HG02840 (cell line): ENCODE measurements around the gene SPINT2.

ENCODE experiments used
- ATAC-seq: cut with Tn5 transposase; IDR thresholded peaks from one replicate; pipeline ENCODE4 v1.9.1; 2021; ENCODE audit warnings: mild to moderate bottlenecking, moderate library complexity, moderate number of reproducible peaks; ENCODE audit not compliant: unreplicated experiment, low FRiP score

SPINT2 gene

DNA sequence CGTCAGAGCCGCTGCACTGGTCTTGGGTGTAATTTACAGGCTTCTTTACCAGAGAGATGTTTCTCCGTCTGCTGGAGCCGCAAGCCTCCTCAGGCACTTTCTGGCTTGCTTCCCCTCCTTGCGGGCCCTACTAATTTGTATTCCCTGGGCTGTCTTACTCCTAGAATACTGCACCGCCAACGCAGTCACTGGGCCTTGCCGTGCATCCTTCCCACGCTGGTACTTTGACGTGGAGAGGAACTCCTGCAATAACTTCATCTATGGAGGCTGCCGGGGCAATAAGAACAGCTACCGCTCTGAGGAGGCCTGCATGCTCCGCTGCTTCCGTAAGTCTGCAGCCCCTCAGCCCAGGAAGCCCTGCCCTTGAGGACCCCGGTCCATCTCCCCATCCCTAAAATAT is 25.6 kb downstream of the SPINT2 start:
- ATAC-seq, result no peak

DNA sequence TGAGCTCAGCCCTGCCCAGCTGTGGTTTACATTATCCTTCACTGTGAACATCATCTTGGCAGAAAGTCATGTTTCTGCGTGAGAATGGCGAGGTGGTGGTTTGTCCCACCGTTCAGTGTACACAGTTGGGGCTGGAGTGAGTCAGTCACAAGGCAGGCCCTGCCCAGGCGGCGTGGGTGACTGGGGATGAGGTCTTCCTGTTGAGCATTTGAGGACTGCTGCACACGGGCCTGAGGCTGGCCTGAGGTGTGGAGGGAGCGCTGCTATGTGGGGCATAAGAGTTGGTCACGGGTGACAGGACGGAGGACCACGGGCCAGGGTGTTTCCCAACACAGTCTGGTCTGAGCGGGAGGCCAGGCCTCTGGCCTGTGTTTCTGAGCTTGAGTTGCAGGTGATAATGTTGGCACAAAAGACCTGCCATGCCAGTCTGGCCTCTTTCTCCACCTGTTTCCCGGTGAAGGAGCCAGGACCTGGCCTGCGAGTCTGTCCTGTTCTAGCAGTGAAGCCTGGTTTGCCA is 26.3 kb downstream of the SPINT2 start:
- ATAC-seq, result no peak

DNA sequence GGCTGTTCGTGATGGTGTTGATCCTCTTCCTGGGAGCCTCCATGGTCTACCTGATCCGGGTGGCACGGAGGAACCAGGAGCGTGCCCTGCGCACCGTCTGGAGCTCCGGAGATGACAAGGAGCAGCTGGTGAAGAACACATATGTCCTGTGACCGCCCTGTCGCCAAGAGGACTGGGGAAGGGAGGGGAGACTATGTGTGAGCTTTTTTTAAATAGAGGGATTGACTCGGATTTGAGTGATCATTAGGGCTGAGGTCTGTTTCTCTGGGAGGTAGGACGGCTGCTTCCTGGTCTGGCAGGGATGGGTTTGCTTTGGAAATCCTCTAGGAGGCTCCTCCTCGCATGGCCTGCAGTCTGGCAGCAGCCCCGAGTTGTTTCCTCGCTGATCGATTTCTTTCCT is 27.5 kb downstream of the SPINT2 start:
- no peak for ATAC-seq

DNA sequence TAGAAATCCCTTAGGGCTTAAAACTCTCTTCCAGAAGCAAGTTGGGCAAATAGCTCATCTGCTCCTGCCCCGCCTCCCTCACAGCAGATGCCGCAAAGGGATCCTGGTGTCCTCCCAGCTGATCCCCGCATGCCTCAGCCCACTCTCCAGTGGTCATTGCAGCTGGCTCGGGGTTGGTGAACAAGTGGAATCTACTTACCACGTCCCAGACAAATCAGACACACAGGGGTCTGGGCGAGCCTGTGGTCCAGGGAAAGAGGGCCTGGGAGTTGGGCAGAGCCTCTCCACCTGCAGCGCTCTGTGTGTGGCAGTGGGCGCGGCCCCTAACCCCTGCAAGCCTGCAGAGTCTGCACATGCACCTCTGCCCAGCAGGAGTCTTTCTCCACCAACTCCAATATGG is 28.9 kb downstream of the SPINT2 start:
- no peak for ATAC-seq

DNA sequence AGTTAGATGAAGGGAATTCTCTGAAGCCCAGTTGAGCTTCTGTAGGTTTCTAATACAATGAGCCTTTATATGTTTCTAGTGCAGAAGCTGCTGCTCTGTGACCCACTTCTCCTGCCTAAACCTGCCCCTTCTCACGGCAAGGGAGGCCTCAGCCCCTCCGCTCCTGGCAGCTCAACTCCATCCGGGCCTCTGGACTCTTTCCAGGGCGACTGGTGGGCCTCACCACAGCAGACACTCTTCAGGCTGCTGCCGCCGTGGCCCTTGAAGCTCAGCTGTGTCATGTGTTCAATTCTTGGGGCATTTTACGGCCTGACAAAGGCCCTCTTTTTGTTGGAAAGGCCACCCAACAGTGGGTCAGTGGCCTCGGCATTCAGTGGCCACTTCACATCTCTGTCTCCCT is 29.7 kb downstream of the SPINT2 start:
- no peak for ATAC-seq

DNA sequence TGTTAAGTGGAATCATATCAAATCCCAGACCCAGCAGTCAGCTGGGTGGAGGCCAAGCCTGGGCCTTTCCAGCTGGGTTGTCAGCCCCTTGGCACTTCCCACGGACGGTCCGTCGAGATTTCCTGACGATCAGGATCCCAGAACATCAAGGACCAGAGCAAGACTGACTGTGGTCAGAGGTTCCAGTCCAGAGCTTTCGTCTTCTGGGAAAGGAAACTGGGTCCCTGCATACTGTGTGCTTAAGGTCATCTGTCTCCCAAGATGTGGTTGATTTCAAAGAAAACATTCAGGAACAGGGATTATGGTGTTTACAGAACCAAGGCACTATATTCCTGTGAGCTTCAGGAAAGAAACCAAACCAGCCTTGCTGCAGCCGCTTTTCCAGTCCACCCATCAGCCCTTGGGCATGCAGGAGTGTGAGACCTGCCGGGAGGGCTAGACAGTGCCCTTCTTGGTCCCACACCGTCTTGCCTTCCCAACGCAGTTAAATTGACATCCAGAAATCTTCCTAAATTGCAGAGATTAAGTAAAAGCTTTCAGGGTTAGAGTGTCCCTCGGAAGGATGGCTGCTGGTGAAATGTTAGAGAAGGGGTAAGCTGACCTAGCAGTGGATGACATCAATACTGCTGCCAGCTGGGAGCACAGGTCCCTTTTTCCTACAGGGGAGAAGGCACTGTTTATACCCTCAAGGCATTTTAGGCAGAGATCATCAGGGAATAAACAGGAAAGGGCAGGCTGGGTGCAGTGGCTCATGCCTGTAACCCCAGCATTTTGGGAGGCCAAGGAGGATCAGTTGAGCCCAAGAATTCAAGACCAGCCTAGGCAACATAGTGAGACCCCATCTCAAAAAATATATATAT is 34.7 kb downstream of the SPINT2 start:
- ATAC-seq, result no peak

DNA sequence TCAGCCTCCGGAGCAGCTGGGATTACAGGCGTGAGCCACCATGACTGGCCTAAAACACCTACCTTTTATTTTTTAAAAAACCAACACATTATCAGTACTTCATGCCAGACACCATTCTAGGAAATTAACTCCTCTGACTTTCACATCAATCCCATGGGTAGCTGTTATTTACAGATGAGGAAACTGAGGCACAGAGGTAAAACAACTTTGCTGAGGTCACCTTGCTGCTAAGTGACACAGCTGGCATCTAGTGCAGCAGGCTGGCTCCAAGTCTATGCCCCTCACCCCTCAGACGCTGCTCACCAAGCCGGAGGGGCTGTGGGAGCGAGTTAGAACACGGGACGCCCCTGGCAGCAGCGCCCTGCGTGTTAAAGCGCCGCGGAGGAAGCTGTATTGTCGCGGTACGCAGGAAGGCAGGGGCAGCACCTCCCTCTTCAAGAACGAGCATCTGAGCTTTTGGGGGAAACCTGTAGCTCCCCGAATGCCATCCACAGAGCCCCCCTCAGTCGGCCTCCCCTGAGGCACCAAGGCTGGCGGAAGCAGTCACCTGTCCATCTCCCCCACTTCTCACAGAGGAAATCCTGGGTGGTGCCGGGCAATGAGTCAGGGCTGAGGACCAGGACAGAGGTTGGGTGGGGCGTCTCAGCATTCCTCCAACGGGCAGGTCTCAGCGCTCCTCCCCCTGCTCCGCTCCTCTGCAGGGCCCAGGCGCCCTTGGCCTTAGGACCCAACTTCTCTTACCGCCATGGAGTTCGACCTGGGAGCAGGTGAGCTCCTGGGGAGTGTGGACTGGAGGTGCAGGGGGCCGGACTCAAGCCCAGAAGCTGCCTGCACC is 39.4 kb downstream of the SPINT2 start, which contains the start of gene C19orf33:
C19orf33 (plus strand) TSS at position 735 of the 835 bp plus-strand sequence; CDS start at position 746, 11 bp downstream.
- ATAC-seq, result no peak

DNA sequence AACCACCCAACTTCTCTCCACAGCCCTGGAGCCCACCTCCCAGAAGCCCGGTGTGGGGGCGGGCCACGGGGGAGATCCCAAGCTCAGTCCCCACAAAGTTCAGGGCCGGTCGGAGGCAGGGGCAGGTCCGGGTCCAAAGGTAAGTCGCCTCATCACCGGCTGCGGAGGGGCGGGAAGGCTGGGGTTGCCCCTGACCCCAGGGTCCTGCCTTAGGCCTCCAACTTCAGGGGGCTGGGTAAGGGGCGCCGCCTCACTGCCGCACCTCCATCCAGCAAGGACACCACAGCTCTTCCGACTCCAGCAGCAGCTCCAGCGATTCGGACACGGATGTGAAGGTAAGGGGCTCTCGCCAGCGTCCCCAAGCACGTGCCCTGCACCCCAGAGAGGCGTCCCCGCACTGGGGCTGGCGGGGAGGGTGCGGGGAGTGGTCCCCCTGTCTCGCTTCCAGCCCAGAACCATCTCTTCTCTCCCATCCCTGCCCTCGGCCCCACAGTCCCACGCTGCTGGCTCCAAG is 40.0 kb downstream of the SPINT2 start:
- ATAC-seq, result no peak

DNA sequence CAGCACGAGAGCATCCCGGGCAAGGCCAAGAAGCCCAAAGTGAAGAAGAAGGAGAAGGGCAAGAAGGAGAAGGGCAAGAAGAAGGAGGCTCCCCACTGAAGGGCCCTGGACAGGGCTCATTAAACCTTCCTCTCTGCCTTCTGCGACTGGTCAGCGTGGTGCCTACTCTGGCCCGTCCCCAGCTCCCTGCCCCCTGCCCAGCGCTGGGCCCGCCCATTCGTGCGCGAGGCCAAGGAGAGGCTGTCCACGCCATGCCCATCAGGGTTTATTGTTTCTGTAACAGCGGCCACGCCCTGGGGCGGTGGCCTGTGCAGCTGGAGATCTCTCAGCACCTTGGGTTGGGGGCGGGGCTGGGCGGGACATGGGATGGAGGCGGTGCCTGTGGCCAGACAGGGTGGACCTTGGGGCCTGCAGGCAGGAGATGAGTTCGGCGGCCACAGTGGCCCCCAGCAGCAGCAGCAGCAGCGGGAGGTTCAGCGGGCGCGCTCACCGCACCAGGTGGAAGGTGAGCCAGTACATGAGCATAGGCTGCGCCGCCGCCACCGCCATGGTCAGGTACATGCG is 40.6 kb downstream of the SPINT2 start:
- no peak for ATAC-seq

DNA sequence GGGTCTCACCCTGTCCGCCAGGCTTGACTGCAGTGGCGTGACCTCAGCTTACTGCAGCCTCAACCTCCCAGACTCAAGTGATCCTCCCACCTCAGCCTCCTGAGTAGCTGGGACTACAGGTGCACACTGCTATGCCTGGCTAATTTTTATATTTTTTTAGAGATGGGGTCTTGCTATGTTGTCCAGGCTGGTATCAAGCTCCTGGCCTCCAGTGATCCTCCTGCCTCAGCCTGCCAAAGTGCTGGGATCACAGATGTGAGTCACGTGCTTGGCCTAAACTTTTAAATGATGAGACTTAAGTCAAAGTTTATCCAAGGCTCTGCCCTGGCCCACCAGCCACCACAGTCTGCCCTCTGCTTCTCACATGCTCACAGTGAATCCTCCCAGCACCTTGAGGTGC is 41.9 kb downstream of the SPINT2 start:
- no peak for ATAC-seq

DNA sequence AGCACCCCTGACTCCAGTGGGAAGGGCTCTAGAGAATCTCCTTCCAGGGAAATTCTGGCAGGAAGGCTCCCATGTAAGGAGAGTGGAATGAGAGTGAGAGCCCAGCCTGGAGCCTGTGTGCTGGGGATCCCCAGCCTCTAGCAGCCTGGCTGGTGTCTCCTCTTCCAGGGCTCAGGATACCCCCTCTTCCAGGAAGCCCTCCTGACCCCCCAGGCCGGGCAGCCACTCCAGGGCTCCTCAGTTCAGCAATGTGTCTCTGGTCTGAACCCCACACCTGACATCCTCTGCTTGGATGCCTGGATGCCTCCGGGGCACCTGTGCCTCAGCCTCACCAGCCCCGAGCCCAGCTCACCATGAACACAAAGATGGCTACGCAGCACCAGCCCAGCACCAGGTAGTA is 42.7 kb downstream of the SPINT2 start:
- no peak for ATAC-seq

DNA sequence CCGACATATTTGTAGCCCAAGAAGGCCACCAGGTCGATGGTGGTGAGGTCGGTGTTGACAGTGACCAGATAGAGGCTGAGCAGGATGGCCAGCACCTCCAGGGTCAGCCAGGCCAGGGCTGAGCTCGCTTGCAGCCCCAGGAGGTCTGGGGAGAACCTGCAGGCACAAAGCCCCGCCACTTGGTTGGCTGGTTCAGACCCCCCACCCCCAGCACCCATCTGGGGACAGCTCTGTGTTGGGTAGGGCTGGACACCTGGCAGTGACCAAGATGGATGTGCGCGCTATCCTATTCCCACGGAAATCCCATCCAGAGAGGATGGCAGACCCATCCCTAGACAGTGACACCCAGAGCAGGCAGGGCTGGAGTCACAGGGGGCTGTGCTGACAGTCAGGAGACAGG is 43.2 kb downstream of the SPINT2 start:
- ATAC-seq, result no peak

DNA sequence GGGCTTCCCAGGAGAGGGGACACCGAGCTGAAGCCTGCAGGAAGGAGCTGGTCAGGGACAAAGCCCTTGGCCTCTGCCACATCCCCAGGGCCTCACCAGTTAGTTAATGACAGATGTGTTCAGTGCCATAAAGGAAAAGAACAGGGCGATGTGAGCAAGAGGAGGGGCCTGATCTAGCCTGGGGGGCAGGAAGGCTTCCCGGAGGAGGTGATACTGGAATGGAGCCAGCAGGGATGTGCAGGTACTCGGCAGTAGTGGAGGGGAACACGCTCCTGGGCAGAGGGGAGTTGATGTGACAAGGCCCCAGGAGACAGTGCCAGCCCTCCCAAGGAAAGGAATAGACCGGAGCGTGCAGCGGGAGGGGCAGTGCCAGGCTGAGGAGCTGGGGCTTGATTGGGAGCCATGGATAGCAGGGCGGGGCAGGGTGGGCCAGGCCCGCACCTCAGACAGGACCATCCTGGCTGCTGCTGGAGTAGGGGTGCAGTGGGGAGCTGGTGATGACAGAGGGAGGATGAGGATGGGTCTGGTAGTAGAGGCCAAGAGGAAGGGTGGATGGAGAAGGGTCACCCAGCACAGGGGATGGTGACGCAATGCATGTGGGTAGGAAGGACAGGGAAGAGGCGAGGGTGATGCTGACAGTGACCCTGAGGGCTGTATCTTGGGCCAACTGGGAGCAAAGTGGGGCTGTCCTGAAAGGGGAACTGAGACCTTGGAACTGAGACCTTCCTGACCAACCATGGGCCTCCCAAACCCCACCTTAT is 43.8 kb downstream of the SPINT2 start:
- ATAC-seq, result no peak

DNA sequence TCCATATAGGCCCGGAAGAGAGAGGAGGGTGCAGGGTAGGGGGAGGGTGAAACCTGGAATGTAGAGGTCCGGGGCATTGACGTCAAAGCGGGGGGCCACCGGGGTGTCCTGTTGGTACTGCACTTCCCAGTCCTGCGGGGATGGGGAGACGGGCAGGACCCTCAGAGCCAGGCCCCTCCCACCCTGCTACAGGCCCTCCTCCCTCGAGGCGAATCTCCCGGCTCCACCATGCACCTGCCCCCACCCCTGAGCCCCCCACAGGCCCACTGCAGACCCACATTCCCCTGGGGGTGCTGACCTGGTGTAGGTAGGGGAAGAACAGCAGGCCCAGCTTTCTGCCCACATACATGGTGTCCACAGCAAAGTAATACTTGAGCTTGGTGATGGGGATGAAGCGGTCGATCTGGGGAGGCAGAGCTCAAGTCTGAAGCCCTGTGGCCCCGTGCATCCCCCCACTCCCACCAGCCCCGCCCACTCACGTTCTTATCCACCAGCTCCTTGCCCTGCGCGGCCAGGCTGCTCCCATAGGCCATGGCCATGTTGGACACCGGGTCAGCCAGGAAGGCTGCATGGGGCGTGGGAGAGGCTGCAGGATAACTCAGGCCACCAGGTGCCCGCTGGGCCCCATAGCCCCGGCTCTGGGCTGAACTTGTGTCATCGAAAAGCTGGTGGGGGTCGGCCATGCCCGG is 44.7 kb downstream of the SPINT2 start:
- no peak for ATAC-seq

DNA sequence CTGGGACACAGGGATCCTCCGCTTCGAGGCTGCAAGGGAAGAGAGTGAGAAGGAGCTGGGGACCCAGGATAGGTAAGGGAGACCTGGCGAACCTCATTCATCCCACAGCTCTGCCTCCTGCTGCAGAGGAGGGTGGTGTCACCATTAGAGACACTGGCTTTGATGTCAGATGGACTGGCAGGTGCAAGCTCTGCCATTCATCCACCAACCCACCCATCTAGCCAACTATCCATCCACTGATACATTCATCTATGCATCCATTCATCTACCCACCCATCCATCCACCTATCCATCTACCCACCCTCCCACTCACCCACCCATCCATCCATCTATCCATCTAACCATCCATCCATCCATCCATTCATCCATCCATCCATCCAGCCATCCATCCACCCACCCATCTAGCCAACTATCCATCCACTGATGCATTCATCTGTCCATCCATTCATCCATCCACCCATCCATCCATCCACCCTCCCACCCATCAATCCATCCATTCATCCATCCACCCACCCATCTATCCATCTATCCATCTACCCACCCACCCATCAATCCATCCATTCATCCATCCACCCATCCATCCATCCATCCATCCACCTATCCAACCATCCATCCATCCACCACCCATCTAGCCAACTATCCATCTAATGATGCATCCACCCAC is 45.4 kb downstream of the SPINT2 start:
- ATAC-seq, result no peak

DNA sequence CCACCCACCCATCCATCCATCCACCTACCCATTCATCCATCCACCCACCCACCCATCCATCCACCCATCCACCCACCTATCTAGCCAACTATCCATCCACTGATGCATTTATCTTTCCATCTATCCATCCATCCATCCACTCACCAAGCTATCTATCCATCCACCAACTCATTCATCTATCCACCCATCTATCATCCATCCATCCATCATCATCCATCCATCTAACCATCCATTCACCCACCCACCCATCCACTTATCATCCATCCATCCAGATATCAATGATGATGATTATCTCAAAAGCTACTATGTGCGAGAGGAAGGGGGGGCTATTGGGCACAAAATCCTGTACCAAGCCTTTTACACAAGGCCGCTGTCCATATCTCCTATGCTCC is 45.9 kb downstream of the SPINT2 start:
- ATAC-seq, result no peak

DNA sequence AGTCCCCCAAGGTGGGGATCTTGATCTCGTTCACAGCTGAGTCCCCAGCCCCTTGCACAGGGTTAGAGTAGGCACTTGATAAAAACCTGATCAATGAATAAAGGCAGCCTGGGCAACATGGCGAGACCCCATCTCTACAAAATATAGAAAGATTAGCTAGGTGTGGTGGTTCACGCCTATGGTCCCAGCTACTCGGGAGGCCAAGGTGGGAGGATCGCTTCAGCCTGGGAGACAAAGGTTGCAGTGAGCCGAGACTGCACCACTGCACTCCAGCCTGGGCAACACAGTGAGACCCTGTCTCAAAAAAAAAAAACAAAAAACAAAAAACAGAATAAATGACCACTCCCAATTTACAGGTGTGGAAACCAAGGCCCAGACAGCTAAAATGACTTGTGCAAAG is 46.6 kb downstream of the SPINT2 start:
- no peak for ATAC-seq

DNA sequence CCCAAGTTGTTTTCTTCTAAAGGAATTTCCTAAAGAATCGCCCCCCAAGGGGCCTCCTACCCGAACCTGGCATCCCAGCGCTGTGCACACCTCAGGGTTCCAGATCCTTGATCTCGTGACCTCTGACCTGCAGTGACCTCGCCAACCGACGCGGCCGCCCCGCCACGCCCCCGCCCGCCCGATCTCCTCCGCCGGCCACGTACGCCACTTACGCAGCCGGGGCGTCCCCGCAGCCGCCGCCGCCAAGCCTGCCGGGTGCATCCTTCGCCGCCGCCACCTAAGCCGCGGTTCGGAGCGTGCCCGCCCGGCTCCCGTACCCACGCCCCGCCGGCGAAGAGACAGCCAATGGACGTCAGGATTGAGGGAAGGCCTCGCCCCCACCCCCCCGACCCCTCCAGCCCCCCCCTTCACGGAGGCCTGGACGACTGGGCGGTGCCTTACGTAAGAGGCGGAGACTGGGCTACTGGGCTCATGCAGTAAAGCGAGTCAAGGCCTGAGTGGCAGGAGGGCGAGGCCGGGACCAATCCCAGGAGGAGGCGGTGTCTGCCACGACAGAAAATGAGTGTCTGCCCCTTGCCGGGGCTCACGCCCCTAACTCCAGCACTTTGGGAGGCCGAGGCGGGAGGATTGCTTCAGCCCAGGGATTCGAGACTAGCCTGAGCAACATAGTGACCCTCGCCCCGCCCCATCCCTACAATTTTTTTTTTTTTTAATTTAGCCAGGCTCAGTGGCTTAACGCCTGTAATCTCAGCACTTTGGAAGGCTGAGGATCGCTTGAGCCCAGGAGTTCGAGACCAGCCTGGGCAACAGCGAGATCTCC is 51.5 kb downstream of the SPINT2 start, which contains the start of gene YIF1B:
YIF1B (minus strand) TSS at position 291 of the 820 bp plus-strand sequence; CDS start at position 261, 30 bp downstream.
- ATAC-seq, result peak; percentile 85
